Suppressor macrophage treated with lipopolysaccharide for 4 hours (primary cell): Measurements from ENCODE around the gene TRIM69.
"Not testable (repeated sequence)": the region's sequence is repeated elsewhere in the genome, so short reads cannot be mapped to it uniquely, and the experiment has no call there.

Experiments used
- DNase-seq: peaks from one replicate; pipeline ENCODE4 v3.0.0-alpha.2; 2020

Gene TRIM69, protein sequence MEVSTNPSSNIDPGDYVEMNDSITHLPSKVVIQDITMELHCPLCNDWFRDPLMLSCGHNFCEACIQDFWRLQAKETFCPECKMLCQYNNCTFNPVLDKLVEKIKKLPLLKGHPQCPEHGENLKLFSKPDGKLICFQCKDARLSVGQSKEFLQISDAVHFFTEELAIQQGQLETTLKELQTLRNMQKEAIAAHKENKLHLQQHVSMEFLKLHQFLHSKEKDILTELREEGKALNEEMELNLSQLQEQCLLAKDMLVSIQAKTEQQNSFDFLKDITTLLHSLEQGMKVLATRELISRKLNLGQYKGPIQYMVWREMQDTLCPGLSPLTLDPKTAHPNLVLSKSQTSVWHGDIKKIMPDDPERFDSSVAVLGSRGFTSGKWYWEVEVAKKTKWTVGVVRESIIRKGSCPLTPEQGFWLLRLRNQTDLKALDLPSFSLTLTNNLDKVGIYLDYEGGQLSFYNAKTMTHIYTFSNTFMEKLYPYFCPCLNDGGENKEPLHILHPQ

DNA sequence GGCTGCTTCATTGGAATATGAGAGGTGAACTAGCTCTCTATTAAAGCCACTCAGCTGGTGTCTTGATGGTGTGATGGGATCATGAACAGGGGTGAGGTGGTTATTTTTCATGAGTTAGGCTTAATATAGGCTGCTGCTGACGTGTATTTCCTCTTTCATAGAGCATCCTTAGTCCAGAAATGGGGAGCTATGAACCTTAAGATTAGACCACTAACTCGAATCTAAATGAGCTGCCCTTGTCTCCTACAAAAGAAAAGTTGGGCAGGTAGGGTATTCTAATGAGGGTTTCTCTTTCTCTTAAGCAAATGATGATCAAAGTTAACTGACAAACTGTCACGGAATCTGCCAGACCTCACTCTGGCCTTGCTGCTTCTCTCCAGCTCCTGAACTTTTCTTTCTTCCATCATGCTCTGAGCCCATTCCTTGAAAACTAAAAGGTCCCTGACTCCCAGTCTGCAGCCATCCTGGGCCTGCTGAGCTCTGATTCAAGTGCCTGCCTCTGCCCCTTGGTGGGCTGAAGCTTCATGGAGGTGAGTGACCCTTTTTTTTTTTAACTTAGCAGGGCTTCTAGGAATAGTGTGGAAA, at the start of gene TRIM69:
TRIM69 (plus strand) TSS at position 348 of the 585 bp plus-strand sequence; CDS start at position 525, 177 bp downstream.
- DNase-seq: peak; percentile 44

DNA sequence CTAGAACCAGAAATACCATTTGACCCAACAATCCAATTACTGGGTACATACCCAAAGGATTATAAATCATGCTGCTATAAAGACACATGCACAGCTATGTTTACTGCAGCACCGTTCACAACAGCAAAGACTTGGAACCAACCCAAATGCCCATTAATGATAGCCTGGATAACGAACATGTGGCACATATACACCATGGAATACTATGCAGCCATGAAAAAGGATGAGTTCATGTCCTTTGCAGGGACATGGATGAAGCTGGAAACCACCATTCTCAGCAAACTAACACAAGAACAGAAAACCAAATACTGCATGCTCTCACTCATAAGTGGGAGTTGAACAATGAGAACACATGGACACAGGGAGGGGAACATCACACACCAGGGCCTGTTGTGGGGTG, 47.0 kb upstream of the TRIM69 start:
- not testable (repeated sequence) for DNase-seq

DNA sequence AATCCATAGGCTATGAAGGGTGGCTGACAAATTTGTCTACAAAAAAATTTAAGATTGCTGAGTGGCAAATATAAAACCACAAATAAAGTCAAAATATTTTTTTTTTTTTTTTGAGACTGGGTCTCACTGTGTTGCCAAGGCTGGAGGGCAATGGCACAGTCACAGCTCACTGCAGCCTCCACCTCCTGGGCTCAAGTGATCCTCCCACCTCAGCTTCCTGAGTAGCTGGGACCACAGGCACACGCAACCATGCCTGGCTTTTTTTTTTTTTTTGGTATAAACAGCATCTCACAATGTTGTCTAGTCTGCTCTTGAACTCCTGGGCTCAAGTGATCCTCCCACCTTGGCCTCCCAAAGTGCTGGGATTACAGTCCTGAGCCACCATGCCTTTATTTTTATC, 46.1 kb upstream of the TRIM69 start:
- DNase-seq: not testable (repeated sequence)

- no peak for DNase-seq
Measured at GRCh38 chr15:44692659-44693058, 43.7 kb upstream of the TRIM69 start.

DNA sequence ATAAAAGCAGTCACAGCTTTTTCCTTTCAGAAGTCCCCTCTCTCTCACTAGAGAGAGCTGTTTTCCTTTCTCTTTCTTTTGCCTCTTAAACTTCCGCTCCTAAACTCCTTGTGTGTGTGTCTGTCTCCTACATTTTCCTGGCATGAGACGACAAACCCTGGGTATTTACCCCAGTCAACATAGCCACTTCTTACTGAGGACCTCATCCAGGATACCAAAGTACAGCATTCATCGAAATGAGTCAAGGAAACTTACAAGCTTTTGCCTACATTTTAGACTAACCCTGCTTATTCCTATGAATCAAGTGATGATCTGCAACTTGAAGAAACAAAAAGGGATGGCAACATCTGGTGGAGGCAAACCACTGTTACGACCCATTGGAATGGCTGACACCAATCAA, 41.9 kb upstream of the TRIM69 start:
- DNase-seq: no peak

- no peak for DNase-seq
Measured at GRCh38 chr15:44695294-44695693, 41.0 kb upstream of the TRIM69 start.

DNA sequence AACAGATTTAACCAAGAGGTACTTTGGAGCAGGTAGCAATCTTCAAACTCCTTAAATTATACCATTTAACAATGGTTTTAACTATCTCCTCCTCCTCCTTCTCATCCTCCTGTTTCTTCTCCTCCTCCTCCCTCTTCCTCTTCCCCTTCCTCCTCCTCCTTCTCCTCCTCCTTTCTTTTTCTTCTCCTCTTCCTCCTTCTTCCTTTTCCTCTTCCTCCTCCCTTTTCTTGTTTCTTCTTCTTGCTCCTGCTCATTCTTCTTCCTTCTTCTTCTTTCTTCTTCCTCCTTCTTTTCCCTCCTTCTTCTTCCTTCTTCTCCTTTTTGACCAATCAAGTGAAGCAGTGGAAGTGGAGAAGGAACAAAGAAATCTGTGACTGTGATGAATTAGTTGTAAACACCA, 39.3 kb upstream of the TRIM69 start:
- no peak for DNase-seq

- DNase-seq: peak; percentile 38
Measured at GRCh38 chr15:44698641-44699040, 37.7 kb upstream of the TRIM69 start.

- DNase-seq: not testable (repeated sequence)
Measured at GRCh38 chr15:44700676-44701075, 35.7 kb upstream of the TRIM69 start.

DNA sequence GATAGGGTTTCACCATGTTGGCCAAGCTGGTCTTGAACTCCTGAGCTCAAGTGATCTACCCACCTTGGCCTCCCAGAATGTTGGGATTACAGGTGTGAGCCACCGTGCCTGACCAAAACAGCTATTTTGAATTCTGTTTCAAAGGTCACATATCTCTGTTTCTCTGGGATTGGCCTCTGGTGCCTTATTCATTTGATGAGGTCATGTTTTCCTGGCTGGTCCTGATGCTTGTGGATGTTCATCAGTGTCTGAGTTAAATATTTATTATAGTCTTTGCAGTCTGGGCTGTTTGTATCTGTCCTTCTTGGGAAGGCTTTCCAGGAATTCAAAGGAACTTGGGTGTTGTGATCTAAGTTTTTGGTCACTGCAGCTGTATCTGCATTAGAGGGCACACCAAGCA, 30.3 kb upstream of the TRIM69 start:
- DNase-seq: no peak

GRCh38 chr15:44706401-44706800, 29.9 kb upstream of the TRIM69 start:
- DNase-seq: no peak

- DNase-seq: no peak
Measured at GRCh38 chr15:44706946-44707636, 29.2 kb upstream of the TRIM69 start.

GRCh38 chr15:44710236-44711095, 25.9 kb upstream of the TRIM69 start:
- peak; percentile 93 for DNase-seq

- peak; percentile 99 for DNase-seq
Measured at GRCh38 chr15:44711096-44711742, 25.1 kb upstream of the TRIM69 start, which contains the start of the genes B2M and PATL2. Gene B2M (plus strand): TSS chr15:44711517. CDS start chr15:44711547, 30 bp downstream. Gene PATL2 (minus strand): TSS chr15:44711323. CDS start chr15:44676490, 34,833 bp downstream.

DNA sequence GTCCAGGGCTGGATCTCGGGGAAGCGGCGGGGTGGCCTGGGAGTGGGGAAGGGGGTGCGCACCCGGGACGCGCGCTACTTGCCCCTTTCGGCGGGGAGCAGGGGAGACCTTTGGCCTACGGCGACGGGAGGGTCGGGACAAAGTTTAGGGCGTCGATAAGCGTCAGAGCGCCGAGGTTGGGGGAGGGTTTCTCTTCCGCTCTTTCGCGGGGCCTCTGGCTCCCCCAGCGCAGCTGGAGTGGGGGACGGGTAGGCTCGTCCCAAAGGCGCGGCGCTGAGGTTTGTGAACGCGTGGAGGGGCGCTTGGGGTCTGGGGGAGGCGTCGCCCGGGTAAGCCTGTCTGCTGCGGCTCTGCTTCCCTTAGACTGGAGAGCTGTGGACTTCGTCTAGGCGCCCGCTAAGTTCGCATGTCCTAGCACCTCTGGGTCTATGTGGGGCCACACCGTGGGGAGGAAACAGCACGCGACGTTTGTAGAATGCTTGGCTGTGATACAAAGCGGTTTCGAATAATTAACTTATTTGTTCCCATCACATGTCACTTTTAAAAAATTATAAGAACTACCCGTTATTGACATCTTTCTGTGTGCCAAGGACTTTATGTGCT, 24.5 kb upstream of the TRIM69 start:
- DNase-seq: peak; percentile 76

GRCh38 chr15:44712346-44713005, 23.9 kb upstream of the TRIM69 start:
- peak; percentile 93 for DNase-seq

DNA sequence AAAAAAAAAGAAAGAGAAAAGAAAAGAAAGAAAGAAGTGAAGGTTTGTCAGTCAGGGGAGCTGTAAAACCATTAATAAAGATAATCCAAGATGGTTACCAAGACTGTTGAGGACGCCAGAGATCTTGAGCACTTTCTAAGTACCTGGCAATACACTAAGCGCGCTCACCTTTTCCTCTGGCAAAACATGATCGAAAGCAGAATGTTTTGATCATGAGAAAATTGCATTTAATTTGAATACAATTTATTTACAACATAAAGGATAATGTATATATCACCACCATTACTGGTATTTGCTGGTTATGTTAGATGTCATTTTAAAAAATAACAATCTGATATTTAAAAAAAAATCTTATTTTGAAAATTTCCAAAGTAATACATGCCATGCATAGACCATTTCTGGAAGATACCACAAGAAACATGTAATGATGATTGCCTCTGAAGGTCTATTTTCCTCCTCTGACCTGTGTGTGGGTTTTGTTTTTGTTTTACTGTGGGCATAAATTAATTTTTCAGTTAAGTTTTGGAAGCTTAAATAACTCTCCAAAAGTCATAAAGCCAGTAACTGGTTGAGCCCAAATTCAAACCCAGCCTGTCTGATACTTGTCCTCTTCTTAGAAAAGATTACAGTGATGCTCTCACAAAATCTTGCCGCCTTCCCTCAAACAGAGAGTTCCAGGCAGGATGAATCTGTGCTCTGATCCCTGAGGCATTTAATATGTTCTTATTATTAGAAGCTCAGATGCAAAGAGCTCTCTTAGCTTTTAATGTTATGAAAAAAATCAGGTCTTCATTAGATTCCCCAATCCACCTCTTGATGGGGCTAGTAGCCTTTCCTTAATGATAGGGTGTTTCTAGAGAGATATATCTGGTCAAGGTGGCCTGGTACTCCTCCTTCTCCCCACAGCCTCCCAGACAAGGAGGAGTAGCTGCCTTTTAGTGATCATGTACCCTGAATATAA, 23.0 kb upstream of the TRIM69 start:
- peak; percentile 59 for DNase-seq

GRCh38 chr15:44715142-44715796, 21.1 kb upstream of the TRIM69 start:
- no peak for DNase-seq

GRCh38 chr15:44715797-44716334, 20.5 kb upstream of the TRIM69 start:
- no peak for DNase-seq
